Measurements from ENCODE around the gene LPP.

LPP gene

DNA sequence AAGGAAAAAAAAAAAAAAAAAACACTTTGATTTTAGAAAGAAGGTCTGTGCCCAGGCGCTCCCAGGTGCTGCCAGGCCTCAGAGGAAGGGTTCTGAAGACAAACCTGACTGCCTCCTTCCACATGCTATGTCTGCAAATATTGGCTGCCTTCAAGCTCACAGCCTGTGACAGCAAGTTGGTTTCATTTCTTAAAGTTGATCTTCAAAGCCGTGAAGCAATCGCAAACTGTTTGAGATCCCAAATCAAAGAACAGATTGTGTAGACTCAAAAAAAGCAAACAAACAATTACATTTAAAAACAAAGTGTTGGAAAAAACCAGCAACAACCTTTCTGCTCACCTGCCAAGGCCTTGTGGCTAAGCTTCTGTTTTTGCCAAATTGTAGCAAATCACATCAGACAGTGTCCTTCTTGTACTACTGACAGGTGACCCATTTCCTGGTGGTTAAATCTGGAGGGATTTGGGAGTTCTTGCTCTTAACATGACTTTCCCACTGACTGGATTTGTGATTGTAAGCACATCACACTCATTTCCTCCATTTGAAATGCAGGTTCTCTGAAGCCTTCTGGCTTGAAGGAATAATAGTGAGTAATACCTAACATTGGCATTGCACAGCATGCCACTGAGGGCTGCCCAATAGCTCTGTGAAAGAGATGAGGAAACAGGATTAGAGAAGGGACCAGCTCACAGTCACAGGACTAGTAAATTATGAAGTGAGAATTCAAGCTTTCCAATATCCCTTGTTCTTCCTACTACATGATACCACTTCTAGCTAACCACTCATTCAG, 502.4 kb downstream of the LPP start:
- H2AFZ ChIP-seq (ENCODE audit: low read length), result no peak overlapping the region
- no peak overlapping the region for H3K4me2 ChIP-seq (ENCODE audit: low read depth, low read length)
- no peaks in the 10 kb centered on the region for H3K79me2 ChIP-seq (ENCODE audit: low read length)
- no peaks in the 10 kb centered on the region for H4K20me1 ChIP-seq (ENCODE audit: insufficient read depth, low read length)
- TF ChIP-seq EZH2 (optimal IDR thresholded peaks at IDR 0.05; ENCODE audit: low read depth, low read length) (no peak), EZH2phosphoT487 (IDR thresholded peaks at IDR 0.05; ENCODE audit: low read length) (no peak)
- TF ChIP-seq, protein P1, sequence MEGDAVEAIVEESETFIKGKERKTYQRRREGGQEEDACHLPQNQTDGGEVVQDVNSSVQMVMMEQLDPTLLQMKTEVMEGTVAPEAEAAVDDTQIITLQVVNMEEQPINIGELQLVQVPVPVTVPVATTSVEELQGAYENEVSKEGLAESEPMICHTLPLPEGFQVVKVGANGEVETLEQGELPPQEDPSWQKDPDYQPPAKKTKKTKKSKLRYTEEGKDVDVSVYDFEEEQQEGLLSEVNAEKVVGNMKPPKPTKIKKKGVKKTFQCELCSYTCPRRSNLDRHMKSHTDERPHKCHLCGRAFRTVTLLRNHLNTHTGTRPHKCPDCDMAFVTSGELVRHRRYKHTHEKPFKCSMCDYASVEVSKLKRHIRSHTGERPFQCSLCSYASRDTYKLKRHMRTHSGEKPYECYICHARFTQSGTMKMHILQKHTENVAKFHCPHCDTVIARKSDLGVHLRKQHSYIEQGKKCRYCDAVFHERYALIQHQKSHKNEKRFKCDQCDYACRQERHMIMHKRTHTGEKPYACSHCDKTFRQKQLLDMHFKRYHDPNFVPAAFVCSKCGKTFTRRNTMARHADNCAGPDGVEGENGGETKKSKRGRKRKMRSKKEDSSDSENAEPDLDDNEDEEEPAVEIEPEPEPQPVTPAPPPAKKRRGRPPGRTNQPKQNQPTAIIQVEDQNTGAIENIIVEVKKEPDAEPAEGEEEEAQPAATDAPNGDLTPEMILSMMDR (IDR thresholded peaks at IDR 0.05; ENCODE audit: low read length), result no peak
- H3K9me3 ChIP-seq (replicated peaks; ENCODE audit: insufficient read depth, low read length), result no peaks in the 10 kb centered on the region
- H3K4me3 ChIP-seq (ENCODE audit: low read length), result no peak overlapping the region
- H3K36me3 ChIP-seq (replicated peaks; ENCODE audit: insufficient read depth, low read length), result no peaks in the 10 kb centered on the region
- no peaks in the 10 kb centered on the region for H3K9me2 ChIP-seq (replicated peaks; ENCODE audit: insufficient read depth, low read length)
- no peaks in the 10 kb centered on the region for H3K4me1 ChIP-seq (ENCODE audit: low read length)
- no peak overlapping the region for H3K27ac ChIP-seq (ENCODE audit: low read length)
- H3K27me3 ChIP-seq (replicated peaks; ENCODE audit: insufficient read depth, low read length), result no peaks in the 10 kb centered on the region
- DNase-seq, result no peak
- no peak overlapping the region for H3K9ac ChIP-seq (ENCODE audit: low read length)
- H3F3A ChIP-seq (ENCODE audit: insufficient read depth, low read length), result no peaks in the 10 kb centered on the region

DNA sequence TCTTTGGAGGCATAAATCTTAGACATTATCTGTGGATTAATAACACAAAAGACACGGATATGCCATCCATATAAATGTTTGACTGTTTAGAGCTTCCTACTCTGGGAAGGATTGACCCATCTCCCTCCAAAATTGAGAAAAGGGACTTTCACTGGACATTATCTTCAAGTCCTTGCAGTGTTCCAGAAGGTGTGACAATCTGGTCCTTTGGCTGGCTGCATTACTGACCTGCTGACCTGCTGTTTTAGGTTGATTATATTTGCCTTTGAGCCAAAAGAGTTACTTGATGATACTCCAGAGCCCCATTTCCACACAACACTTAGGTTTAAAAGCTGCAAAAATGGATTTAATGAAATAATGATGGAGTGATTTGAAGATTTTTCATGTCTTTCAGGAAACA, 504.6 kb downstream of the LPP start:
- no peaks in the 10 kb centered on the region for H3K27me3 ChIP-seq (replicated peaks; ENCODE audit: insufficient read depth, low read length)
- H3K36me3 ChIP-seq (replicated peaks; ENCODE audit: insufficient read depth, low read length), result no peaks in the 10 kb centered on the region
- H3K79me2 ChIP-seq (ENCODE audit: low read length), result no peaks in the 10 kb centered on the region
- no peak overlapping the region for H3K4me3 ChIP-seq (ENCODE audit: low read length)
- H3K9me2 ChIP-seq (replicated peaks; ENCODE audit: insufficient read depth, low read length), result no peaks in the 10 kb centered on the region
- DNase-seq, result no peak
- no peaks in the 10 kb centered on the region for H3K9me3 ChIP-seq (replicated peaks; ENCODE audit: insufficient read depth, low read length)
- H3K4me1 ChIP-seq (ENCODE audit: low read length), result no peaks in the 10 kb centered on the region
- no peaks in the 10 kb centered on the region for H3F3A ChIP-seq (ENCODE audit: insufficient read depth, low read length)
- H2AFZ ChIP-seq (ENCODE audit: low read length), result no peak overlapping the region
- no peak overlapping the region for H3K4me2 ChIP-seq (ENCODE audit: low read depth, low read length)
- no peak overlapping the region for H3K9ac ChIP-seq (ENCODE audit: low read length)
- H4K20me1 ChIP-seq (ENCODE audit: insufficient read depth, low read length), result no peaks in the 10 kb centered on the region
- no peak overlapping the region for H3K27ac ChIP-seq (ENCODE audit: low read length)
- TF ChIP-seq, protein P1 (IDR thresholded peaks at IDR 0.05; ENCODE audit: low read length), result no peak
- no peak for TF ChIP-seq EZH2 (optimal IDR thresholded peaks at IDR 0.05; ENCODE audit: low read depth, low read length)
- TF ChIP-seq EZH2phosphoT487 (IDR thresholded peaks at IDR 0.05; ENCODE audit: low read length), result no peak

DNA sequence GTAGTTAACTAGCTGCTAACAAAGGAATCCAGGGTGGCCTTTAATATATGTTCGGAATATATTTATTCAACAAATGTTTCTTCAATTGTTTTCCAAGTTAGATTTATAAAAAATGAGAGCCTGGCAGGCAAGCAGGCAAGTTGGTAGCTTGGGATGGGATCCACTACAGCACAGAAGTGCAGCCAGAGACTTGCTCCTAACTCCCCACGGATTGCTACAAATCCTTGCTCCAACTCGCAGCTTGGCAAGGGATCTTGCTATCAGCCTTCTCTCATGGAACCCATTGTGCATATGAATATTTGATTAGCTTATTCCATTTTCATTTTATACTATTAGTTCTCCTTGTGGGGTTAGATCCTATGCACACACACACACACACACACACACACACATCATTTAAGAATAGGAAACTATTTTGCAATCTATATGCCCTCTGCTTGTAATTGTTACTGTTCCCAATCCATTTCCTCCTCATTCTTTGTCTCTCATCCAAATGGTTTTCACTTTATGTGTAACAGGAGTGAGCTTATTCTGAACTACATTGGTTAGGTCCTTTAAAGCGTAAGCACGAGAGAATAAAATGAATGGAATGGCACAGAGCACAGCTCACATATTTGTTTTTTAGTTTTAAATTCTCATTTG, 505.6 kb downstream of the LPP start:
- Histone ChIP-seq H4K20me1 (ENCODE audit: insufficient read depth, low read length) (no peaks in the 10 kb centered on the region), H3K9ac (ENCODE audit: low read length) (no peak overlapping the region), H3K27ac (ENCODE audit: low read length) (no peak overlapping the region), H3K36me3 (replicated peaks; ENCODE audit: insufficient read depth, low read length) (no peaks in the 10 kb centered on the region), H2AFZ (ENCODE audit: low read length) (no peak overlapping the region), H3K4me3 (ENCODE audit: low read length) (no peak overlapping the region), H3K27me3 (replicated peaks; ENCODE audit: insufficient read depth, low read length) (no peaks in the 10 kb centered on the region), H3K4me1 (ENCODE audit: low read length) (no peaks in the 10 kb centered on the region), H3K9me3 (replicated peaks; ENCODE audit: insufficient read depth, low read length) (no peaks in the 10 kb centered on the region), H3F3A (ENCODE audit: insufficient read depth, low read length) (no peaks in the 10 kb centered on the region), H3K9me2 (replicated peaks; ENCODE audit: insufficient read depth, low read length) (no peaks in the 10 kb centered on the region), H3K4me2 (ENCODE audit: low read depth, low read length) (no peak overlapping the region), H3K79me2 (ENCODE audit: low read length) (no peaks in the 10 kb centered on the region)
- DNase-seq, result no peak
- TF ChIP-seq EZH2phosphoT487 (IDR thresholded peaks at IDR 0.05; ENCODE audit: low read length) (no peak), EZH2 (optimal IDR thresholded peaks at IDR 0.05; ENCODE audit: low read depth, low read length) (no peak)
- TF ChIP-seq, protein P1 (IDR thresholded peaks at IDR 0.05; ENCODE audit: low read length), result no peak

Measured in MM.1S (cell line).